HepG2 (cell line): ENCODE results near the gene CTAGE1.

Experiments
- AKAP8 ChIP-seq: sonication (generic); formaldehyde crosslinking; IDR thresholded peaks from 2 replicates; pipeline ENCODE4 v1.5.1; 2020; ENCODE audit warnings: mild to moderate bottlenecking, missing genetic modification reagents
- CTCF ChIP-seq: sonication (generic); formaldehyde crosslinking; IDR thresholded peaks from 2 replicates; pipeline ENCODE4 v1.5.0; 2020; ENCODE audit warnings: mild to moderate bottlenecking, missing genetic modification reagents, moderate library complexity
- LRRFIP1 ChIP-seq: sonication (generic); formaldehyde crosslinking; conservative IDR thresholded peaks from 2 replicates; pipeline ENCODE4 v1.4.0; 2020; ENCODE audit warnings: missing genetic modification reagents
- MAZ ChIP-seq, 2 experiments: sonication (generic) in 1 of 2; formaldehyde crosslinking in 1 of 2; IDR thresholded peaks; 2 replicates each; pipeline versions ENCODE4 v1.5.0 to v1.6.1; 2012 to 2020; ENCODE audit warnings: low read depth in 2 of 2, mild to moderate bottlenecking in 2 of 2, borderline replicate concordance in 1 of 2, improper control_type of control experiment in 1 of 2, low read length in 1 of 2, missing genetic modification reagents in 1 of 2, moderate library complexity in 1 of 2
- NFE2 ChIP-seq: sonication (generic); formaldehyde crosslinking; IDR thresholded peaks from 2 replicates; pipeline ENCODE4 v1.4.0; 2020; ENCODE audit warnings: missing genetic modification reagents
- NFYB ChIP-seq: sonication (generic); formaldehyde crosslinking; IDR thresholded peaks from 2 replicates; pipeline ENCODE4 v1.4.0; 2020; ENCODE audit warnings: missing genetic modification reagents
- RERE ChIP-seq: IDR thresholded peaks from 2 replicates; pipeline ENCODE4 v1.6.1; 2016; ENCODE audit warnings: low read depth, missing genetic modification reagents, missing compliant biosample characterization
- SIN3A ChIP-seq: IDR thresholded peaks from 2 replicates; pipeline ENCODE4 v1.6.1; 2011; ENCODE audit warnings: low read depth, mild to moderate bottlenecking, control low read depth, low read length, borderline replicate concordance
- SMARCE1 ChIP-seq: fragments of 450-650 bp; IDR thresholded peaks from 2 replicates; pipeline ENCODE4 v1.6.1; 2017; ENCODE audit warnings: borderline replicate concordance
- TCF7 ChIP-seq: sonication (generic); IDR thresholded peaks from 2 replicates; pipeline ENCODE4 v1.6.1; 2016; ENCODE audit warnings: antibody characterized with exemption, low read depth
- ZBTB8A ChIP-seq: sonication (generic); formaldehyde crosslinking; IDR thresholded peaks from 2 replicates; pipeline ENCODE4 v1.4.0; 2020; ENCODE audit warnings: mild to moderate bottlenecking, low read depth, missing genetic modification reagents, borderline replicate concordance
- ZKSCAN1 ChIP-seq: fragments of 150-350 bp; IDR thresholded peaks from 2 replicates; pipeline ENCODE4 v1.6.1; 2014; ENCODE audit warnings: low read length
- ZNF629 ChIP-seq: sonication (generic); formaldehyde crosslinking; conservative IDR thresholded peaks from 2 replicates; pipeline ENCODE4 v1.5.0; 2020; ENCODE audit warnings: missing genetic modification reagents
- ZNF777 ChIP-seq: sonication (generic); formaldehyde crosslinking; IDR thresholded peaks from 2 replicates; pipeline ENCODE4 v1.4.0; 2020; ENCODE audit warnings: missing genetic modification reagents

- TF ChIP-seq ZBTB8A (no peak), ZKSCAN1 (no peak), NFYB (CRISPR knock-in tag) (no peak), LRRFIP1 (CRISPR knock-in tag) (no peak), ZNF777 (CRISPR knock-in tag) (no peak), SIN3A (no peak), RERE (no peak), ZNF629 (CRISPR knock-in tag) (no peak), SMARCE1 (no peak), MAZ (IDR thresholded peaks at IDR 0.05; ENCODE audit: borderline replicate concordance, low read depth, low read length) (no peak), MAZ (CRISPR knock-in tag; IDR thresholded peaks at IDR 0.05; ENCODE audit: low read depth) (no peak), AKAP8 (CRISPR knock-in tag) (no peak), TCF7 (no peak), CTCF (CRISPR knock-in tag) (no peak), NFE2 (CRISPR knock-in tag) (no peak)
These were observed 18.4 kb upstream of the CTAGE1 start for GRCh38 chr18:22436136-22436535.
